ENCODE measurements around the gene VPS45.

GRCh38 chr1:150176593-150176992, 109.0 kb downstream of the VPS45 start:
- TF ChIP-seq EZH2 (IDR thresholded peaks at IDR 0.05; ENCODE audit: insufficient read depth, poor library complexity, severe bottlenecking) (no peak), EZH2phosphoT487 (IDR thresholded peaks at IDR 0.05; ENCODE audit: insufficient read depth, low read depth) (no peak)
